Activated CD4-positive, CD25-positive, alpha-beta regulatory T cell treated with anti-CD3 and anti-CD28 coated beads, Interleukin-2, amount 50 U/mL, for 24 hours (primary cell): ENCODE measurements around the gene LCN12.

Experiments
- ATAC-seq, 2 donors: fragments of 150-1000 bp; cut with Tn5 transposase; one replicate each; pipeline ENCODE4 v1.10.0; 2021; ENCODE audit warnings: mild to moderate bottlenecking in 1 of 2, moderate library complexity in 1 of 2

LCN12 gene

DNA sequence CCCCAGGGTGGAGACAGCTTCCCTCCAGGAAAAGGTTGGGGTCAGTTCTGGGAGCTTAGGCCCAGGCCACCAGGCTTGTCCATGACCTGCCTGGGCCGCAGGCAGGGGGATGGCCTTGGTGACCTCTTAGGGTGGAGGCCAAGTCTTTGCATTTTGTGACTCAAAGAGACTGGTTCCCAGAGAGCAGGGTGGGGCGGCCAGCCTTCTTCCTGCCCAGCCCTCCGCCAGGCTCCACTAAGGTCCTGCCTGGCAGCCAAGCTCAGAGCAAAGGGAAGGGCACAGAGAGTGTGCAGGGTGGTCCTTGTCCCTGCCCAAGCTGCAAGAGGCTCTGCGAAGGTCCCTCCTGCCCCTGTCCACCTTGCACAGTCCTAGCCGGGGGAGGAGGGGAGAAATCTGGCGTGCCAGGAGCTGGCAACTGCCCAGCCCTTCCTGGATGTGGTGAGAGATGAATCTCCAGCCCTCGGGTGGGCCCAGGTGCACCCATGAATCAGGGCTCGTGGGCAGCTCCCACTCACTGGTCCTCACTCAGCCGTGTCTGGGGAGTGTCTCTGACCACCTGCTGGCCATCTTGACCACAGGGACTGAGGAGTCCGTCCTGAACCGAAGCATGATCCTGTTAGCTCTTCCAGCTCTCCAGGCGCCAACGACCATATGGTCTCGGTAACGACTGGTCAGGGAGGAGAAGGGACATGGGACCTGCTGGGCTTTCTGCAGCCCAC is 22.9 kb downstream of the LCN12 start:
- no peak for ATAC-seq

DNA sequence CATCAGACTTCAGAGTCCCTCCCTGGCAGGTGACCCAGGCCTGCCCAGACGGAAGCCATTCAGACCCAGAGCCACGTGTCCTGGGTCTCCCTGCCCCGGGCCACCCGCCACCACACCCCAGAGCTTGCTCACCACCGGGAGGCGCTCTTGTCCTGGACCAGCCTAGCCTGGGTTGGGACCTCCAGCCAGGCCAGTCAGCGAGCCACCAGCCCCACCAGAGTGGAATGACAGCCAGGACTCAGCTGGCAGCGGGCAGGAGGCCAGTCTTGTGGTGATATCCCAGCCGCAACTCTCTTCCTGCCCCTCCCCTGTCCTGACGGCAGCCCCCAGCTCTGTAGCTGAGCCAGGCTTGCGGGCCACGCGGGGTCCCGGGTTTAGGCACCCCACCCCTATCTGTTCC is 23.6 kb downstream of the LCN12 start:
- ATAC-seq, result no peak

DNA sequence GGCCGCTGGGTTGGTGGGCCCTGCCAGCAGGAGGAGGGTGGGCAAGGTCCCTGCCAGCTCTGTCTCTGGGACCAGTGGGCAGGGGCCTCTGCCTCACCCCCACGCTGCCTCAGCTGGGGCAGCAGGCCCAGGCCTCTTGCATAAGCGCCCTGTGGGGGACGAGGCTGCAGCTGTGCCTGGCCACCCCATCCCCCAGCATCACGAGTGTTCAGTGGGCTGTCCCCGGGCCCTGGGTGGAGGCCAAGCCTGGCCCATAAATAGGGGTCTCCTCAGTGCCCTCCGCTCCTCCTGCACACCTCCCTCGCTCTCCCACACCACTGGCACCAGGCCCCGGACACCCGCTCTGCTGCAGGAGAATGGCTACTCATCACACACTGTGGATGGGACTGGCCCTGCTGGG is 25.1 kb downstream of the LCN12 start, which contains the start of gene PTGDS:
TSS of gene PTGDS (plus strand) at position 282 of the 400 bp plus-strand sequence. CDS start at position 357, 75 bp downstream.
- no peak for ATAC-seq

DNA sequence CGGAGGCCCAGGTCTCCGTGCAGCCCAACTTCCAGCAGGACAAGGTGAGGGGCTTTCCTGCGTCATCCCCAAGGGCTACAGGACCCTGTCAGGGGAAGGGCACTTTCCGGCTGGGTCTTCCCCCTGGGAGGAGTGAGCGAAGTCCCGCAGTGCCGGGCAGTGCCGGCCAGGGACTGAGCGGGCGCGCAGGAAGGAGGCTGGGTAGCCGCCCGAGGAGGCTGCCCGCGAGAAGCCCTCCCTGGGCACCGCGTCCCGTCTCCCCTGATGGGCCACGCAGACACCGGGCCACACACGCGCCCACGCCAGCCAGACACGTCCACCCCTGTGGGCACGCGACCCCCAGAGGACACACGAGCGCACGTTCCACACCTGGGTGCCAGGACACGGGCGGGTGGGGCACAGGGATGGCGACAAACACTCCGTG is 25.6 kb downstream of the LCN12 start:
- no peak for ATAC-seq

DNA sequence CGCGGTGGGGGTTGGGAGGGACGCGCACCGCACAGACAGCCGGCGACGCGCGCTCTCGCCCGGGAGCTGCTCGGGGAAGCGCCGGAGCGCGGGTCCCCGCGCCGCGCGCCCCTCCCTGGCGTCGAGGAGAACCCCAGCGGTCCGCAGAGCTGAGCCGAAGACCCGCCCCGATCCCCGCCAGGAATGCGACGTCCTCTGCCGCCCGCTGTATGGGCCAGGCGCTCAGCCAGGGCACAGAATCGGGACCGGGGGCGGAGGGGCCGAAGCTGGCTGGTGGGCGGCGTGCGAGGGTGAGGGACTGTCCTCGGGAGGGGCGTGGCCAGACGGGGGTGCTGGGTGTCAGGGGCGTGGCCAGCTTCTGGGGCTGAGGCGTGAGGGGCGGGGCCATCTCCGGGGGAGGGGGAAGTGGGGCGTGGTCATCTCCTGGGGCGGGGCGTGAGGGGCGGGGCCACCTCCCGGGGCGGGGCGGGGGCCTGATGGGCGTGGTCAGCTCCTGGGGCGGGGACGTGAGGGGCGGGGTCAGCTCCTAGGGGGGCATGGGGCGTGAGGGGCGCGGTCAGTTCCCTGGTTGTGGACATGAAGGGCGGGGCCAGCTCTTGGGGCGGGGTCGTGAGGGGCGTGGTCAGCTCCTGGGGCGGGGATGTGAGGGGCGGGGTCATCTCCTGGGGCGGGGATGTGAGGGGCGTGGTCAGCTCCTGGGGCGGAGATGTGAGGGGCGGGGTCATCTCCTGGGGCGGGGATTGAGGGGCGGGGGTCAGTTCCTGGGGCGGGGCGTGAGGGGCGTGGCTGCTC is 26.2 kb downstream of the LCN12 start:
- ATAC-seq, result peak in 1 of 2 donors; percentile 14

DNA sequence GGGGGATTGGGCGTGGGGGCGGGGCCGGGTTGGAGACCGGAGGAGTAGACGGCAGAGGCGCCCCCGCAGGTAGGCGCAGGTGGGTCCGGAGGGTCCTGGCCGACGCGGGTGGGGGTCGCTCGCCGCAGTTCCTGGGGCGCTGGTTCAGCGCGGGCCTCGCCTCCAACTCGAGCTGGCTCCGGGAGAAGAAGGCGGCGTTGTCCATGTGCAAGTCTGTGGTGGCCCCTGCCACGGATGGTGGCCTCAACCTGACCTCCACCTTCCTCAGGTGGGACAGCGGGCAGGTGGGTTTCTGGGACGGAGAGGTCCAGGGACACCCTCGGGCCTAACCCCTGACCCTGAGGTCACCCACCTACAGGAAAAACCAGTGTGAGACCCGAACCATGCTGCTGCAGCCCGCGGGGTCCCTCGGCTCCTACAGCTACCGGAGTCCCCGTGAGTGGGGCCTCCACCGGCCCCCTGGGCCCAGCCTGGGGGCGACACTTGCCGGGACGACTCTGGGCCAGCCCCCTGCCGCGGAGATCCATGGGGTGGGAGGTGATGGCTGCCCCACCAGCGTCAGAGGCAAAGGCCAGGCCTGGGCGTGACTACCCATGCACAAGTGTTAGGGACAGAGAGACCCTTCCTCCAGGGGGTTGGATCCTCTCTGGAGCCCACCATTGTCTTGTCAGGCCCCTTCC is 26.9 kb downstream of the LCN12 start:
- no peak for ATAC-seq

DNA sequence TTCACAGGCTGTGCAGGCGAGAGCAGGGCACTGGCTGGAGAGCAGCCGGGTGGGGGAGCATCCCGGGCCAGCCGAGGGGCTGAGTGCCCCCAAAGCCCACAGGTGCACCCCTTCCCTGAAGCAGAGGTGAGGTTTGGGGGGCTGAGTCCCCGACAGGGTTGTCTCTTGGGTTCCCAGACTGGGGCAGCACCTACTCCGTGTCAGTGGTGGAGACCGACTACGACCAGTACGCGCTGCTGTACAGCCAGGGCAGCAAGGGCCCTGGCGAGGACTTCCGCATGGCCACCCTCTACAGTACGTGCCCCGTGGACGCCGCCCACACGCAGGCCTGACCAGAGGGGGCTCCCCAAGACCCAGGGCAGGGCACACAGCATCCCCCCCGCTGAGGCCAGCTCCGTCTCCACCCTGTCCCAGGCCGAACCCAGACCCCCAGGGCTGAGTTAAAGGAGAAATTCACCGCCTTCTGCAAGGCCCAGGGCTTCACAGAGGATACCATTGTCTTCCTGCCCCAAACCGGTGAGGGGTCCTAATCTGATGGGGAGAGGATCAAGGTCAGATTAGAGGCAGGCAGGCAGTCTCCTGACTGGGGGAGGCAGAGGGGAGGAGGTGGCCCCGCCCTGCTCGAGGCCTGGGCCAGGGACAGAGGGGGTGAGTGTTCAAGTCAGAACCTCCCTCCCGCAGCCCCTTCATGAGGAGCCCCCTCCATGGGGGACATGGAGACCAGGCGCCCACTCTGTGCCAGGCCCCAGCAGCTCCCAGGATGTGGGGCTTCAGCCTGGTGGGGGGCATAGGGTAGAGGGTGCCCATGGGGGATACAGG is 27.9 kb downstream of the LCN12 start:
- no peak for ATAC-seq

DNA sequence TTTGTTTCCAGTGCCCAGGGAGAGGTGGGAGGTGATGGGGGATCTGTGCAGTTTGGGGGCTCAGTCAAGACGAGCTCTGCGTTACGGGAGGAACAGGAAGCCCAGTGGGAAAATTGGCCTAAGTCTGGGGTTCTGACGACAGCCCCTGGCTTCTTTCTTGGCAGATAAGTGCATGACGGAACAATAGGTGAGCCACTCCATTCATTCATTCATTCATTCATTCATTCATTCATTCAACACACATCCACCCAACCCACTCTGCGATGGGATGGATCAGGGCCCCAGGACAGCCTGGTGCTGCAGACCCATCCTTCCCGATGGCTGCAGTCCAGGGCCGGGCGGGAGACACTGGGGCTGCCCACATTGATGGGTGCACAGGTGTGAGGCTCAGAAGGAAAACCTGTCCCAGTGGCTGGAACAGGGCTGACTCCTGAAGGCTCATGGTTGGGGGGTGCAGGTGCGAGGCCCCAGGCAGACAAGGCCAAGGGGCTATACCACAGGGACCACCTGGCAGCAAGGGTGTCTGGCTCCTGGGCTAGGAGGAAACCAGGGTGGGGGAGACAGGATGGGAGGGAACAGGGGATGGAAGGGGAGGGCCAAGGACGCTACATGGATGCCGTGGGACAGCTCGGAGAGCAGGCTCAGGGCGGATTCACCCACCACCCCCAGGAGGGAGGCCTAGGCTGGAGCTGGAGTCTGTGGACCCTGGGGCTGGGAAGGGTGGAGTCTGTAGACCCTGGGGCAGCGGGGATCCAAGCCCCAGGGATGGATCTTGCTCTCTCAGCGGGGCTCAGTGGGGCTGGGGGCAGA is 28.8 kb downstream of the LCN12 start:
- no peak for ATAC-seq

DNA sequence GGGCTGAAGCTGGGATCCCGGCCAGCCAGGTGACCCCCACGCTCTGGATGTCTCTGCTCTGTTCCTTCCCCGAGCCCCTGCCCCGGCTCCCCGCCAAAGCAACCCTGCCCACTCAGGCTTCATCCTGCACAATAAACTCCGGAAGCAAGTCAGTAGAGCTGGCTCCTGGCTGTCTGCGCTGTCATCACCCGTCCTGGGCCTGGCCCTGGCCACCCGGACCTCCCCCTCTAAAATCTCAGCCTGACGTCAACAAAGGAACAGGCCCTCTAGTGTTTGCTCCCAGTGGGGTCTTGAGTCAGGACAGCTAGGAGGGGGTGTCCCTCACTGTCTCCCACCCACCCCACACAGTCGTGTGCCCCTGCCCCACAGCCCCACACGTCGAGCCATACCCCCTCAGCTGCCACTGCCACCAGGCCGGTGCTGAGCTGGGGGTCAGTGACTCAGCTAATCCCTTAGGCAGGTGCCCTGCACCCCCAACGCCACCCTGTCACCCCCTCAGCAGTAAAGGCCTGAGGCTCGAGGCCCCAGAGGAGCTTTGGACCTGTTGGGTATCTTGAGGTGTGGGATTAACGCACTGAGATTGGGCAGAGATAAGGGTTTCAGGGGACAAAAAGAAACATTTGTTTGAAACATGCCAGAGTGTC is 29.6 kb downstream of the LCN12 start:
- ATAC-seq, result no peak

DNA sequence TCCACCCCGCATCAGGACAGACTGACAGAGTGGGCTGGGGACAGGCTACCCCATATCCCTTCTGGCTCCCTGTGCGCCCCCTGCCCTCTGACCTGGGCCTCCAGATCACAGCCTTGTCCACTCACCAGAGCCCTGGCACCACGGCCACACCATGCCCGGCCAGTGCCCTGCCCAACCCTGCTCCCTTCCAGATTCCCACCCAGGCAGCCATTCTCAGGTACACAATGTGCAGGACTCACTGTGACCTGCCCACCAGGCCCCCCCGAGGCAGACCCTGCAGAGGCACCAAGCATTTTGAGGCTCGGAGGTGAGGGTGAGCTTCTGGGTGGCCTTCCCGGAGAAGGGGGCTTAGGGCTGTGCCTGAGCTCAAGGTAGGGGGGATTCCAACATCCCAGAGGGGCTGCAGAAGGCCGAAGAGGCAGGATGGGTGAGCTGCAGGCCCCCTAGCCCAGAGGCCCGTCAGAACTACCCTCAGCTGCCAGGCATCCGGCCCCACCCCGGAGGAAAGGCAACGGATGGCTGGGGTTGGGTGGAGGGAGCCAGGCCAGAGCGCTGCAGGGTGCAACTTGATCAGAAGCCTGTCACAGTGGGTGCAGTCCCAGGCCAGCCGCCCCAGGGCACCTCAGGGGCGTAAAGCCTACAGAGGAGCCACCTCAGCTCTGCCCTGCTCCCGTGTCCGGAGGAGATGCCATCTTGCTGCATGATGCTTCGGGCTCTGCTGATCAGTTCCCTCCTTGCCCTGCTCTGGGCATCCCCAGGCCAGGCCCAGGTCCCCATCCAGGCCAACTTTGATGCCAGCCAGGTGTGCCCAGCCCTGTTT is 30.4 kb downstream of the LCN12 start, which contains the start of gene LCNL1:
TSS of gene LCNL1 (plus strand) at position 762 of the 820 bp plus-strand sequence. CDS start 594 bp downstream, outside the sequence.
- no peak for ATAC-seq

DNA sequence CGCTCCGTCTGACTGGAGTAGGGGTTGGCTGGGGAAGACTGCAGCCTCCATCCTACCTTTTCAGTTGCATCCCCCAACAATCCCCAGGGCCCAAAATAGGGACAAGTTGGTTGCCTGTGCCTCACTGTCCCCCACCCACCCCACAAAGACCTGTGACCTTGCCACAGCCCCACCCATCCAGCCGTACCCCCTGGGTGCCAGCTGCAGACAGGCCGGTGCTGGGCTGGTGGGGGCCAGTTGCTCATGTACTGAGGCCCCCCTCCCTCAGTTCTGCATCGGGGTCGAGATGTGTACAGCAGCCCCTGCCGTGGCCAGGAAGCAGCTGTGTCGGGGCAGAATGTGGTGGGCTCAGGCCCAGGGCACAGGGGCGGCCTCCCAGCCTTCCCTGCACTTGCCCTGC is 31.1 kb downstream of the LCN12 start:
- ATAC-seq, result no peak

DNA sequence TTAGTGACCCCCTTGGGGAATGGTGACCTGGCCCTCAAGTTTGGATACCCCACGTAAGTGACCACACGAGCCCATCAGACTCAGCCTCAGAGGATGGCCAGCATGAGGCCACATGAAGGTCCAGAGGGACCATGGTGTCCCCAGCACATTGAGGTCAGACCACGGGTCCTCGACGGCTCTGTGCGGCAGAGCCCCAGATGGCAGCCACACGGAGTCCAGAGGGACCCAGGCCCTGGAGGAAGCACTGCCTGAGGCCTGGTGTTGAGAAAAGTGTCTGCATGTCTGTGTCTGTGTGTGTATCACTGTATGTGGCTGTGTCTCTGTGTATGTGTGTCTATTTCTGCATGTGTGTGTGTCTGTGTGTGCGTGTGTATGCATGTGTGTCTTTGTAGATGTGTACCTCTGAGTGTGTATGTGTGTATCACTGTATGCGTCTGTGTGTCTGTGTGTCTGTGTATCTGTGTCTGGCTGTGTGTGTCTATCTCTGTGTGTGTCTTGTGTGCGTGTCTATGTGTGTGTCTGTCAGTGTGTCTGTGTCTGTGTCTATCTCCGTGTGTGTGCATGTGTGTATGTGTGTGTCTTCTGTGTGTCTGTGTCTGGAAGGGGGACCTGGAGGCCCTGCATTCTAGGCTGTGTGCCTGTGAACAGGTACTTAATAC is 31.7 kb downstream of the LCN12 start:
- no peak for ATAC-seq

DNA sequence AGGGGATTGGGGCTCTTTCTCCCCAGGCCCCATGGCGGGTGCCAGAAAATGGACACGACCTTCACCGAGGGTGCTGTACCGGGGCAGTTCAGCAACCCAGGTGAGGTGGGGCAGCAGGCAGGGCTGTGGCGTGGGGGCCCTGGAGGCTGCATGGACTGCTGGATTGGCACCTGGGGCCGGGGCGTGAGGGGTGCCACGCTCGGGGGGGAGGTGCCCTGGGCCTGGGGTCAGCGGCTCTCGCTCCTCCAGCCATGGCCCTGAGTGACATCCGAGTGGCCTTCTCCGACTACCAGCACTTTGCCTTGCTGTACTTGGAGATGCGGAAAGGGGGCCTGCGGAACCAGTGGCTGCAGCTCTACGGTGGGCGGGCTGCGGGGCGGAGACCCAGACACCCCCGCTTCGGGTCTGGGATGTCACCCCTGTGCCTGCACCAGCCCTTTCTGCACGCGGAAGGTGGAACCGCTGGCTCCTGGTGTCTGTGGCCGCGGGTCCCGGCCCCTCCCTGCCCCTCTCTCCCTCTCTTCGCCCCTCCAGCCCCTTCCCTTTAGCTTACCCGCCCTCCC is 32.5 kb downstream of the LCN12 start:
- no peak for ATAC-seq

DNA sequence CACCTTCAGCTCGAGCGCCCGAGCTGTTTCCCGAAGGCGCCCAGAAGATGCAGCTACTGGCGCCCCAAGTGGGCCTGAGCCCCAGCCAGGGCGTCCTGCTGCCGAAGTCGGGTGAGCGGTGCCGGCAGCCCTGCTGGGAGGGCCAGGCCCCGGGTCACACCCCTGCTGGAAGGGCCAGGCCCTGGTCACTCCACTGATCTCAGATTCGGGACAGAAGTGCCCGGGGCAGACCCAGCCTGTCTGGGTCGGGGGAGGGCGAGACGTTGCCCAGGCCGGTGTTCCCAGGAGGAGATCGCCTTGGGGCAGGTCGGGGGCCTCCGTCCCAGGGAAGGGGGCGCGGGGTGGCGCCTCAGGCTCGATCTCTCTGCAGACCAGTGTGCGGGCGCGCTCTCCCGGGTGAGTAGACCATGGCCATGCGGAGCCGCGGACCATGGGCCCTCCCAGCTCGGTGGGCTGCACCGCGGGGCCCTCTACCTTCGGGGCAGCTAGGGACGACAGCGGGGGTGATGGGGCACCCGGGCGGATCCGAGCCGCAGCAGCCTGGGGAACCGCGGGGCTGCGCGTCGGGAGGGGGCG is 33.0 kb downstream of the LCN12 start:
- ATAC-seq, result no peak

DNA sequence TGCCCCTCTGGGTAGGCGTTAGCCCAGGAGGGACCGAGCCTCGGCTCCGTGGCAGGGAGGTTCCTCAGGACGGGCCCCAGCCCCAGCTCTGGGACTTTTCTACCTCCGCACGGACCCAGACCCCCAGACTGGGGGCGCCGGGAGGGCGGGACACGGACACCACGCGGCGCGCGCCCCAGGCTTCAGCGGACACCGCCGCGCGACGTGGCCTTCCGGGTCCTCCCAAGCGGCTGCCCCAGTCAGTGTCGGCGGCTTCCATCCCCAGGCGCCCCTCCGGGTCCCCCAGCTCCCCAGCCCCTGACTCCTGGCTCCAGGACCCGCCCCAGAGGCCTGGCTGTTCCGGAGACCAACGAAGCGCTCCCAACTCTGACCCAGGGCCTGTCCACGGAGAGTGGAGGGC is 33.8 kb downstream of the LCN12 start:
- ATAC-seq, result no peak

DNA sequence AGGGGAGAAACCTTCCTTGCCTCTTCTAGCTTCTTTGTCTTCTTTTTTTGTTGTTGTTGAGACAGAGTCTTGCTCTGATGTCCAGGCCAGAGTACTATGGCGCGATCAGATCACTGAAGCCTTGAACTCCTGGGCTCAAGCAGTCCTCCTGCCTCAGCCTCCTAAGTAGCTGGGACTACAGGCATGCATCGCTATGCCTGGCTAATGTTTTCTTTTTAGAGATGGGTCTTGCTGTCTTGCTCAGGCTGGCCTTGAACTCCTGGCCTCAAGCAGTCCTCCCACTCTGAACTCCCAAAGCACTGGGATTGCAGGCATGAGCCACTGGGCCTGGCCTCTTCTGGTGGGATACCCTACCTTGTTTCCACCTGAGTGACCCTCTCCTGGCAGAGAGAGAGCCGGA is 36.8 kb downstream of the LCN12 start:
- ATAC-seq, result no peak

DNA sequence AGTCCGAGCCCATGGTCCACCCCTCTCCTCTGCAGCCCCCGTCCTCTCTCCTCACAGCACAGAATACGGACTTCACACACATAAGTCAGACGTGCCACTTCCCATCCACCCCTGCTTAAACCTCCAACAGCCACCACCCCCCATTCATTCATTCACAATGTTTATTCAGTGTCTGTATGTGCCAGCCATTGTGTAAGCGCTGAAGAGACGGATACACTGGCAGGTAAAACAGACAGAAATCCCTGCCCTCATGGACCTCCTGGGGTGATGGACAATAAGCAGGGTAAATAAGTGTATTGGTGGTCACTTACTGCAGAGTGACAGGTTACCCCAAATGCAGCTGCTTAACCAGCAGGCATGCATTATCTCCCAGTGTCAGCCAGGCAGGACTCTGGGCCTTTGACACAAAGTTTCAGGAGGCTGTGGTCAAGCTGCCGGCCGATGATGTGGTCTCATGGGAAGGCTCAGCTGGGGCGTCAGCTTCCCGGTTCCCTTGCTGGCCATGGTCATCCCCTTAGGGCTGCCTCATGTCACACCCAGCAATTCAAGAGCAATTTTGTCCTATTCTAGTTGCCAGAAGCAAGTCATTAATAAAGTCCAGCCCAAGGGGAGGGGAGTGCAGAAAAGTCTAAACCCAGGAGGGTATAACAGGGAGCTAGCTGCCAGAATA is 38.3 kb downstream of the LCN12 start:
- ATAC-seq, result no peak
